Activated CD4-positive, alpha-beta T cell treated with anti-CD3 and anti-CD28 coated beads, Interleukin-2, amount 10 ng/mL, durations not matched to agents 7 days and 5 days (primary cell): ENCODE data around the gene COL18A1. TPM values are rescaled to one million over a fixed set of nuclear protein-coding genes. Genes with fewer than 3 reads are reported as not detected.
"Not testable (repeated sequence)": the region's sequence is repeated elsewhere in the genome, so short reads cannot be mapped to it uniquely, and the experiment has no call there.

Source experiments
- CTCF ChIA-PET: fragments of 350-600 bp; sonication (Branson Sonifier 250); formaldehyde crosslinking; loops from one replicate; lab custom pipeline; 2021; ENCODE audit warnings: antibody characterized with exemption; lab: Charles Lee
- POLR2A ChIA-PET: fragments of 350-600 bp; sonication (Branson Sonifier 250); formaldehyde crosslinking; loops from one replicate; lab custom pipeline; 2021; ENCODE audit warnings: antibody characterized with exemption; lab: Charles Lee
- DNase-seq: peaks from one replicate; pipeline ENCODE4 v3.0.0-alpha.2; 2020
- H3K27ac Mint-ChIP-seq: one replicate; pipeline ENCODE4 v1.8.0; 2021; ENCODE audit warnings: mild to moderate bottlenecking, moderate library complexity, mixed read lengths
- H3K27me3 Mint-ChIP-seq: one replicate; pipeline ENCODE4 v1.8.0; 2021; ENCODE audit warnings: mixed read lengths
- H3K36me3 Mint-ChIP-seq: one replicate; pipeline ENCODE4 v1.8.0; 2021; ENCODE audit warnings: low read depth, mixed read lengths
- H3K4me1 Mint-ChIP-seq: one replicate; pipeline ENCODE4 v1.8.0; 2021; ENCODE audit warnings: mixed read lengths
- H3K4me3 Mint-ChIP-seq: one replicate; pipeline ENCODE4 v1.8.0; 2021; ENCODE audit warnings: mild to moderate bottlenecking, moderate library complexity, mixed read lengths
- H3K9me3 Mint-ChIP-seq: one replicate; pipeline ENCODE4 v1.8.0; 2021; ENCODE audit warnings: mixed read lengths
- microRNA-seq: library from miRNA; unstranded; fragments of <30 nt; microRNA quantifications from one replicate; pipeline ENCODE4 v1.2.0, GENCODE V29; 2021; ENCODE audit warnings: borderline microRNAs expressed, borderline replicate concordance
- total RNA-seq, 2 experiments: library from RNA; stranded (reverse); gene quantifications; one replicate each; pipeline ENCODE4 v1.2.3, GENCODE V29; 2021

Gene COL18A1
- total RNA-seq, 2 experiments from 2014 or later, result 2.8 to 3.1 TPM

- H3K36me3 Mint-ChIP-seq, DNase-seq, H3K4me1 Mint-ChIP-seq, H3K4me3 Mint-ChIP-seq, H3K9me3 Mint-ChIP-seq, H3K27ac Mint-ChIP-seq, POLR2A ChIA-PET, CTCF ChIA-PET: not testable (repeated sequence)
- H3K27me3 Mint-ChIP-seq, result peaks cover 27% of the 10 kb centered on the region
These were observed 156.3 kb downstream of the COL18A1 start for GRCh38 chr21:45561241-45561640.

GRCh38 chr21:45562402-45562801, 157.4 kb downstream of the COL18A1 start:
- DNase-seq, result no peak
- no peak overlapping the region for H3K27ac Mint-ChIP-seq
- POLR2A ChIA-PET, result no interaction called here
- H3K9me3 Mint-ChIP-seq, result no peaks in the 10 kb centered on the region
- H3K4me1 Mint-ChIP-seq, result no peaks in the 10 kb centered on the region
- no peaks in the 10 kb centered on the region for H3K36me3 Mint-ChIP-seq
- CTCF ChIA-PET, result no interaction called here
- H3K27me3 Mint-ChIP-seq, result peaks cover 33% of the 10 kb centered on the region
- H3K4me3 Mint-ChIP-seq, result no peak overlapping the region

GRCh38 chr21:45562965-45563364, 158.0 kb downstream of the COL18A1 start:
- DNase-seq, result no peak
- Mint-ChIP-seq H3K9me3 (no peaks in the 10 kb centered on the region), H3K36me3 (no peaks in the 10 kb centered on the region), H3K4me1 (no peaks in the 10 kb centered on the region), H3K4me3 (no peak overlapping the region), H3K27me3 (peaks cover 37% of the 10 kb centered on the region), H3K27ac (no peak overlapping the region)
- ChIA-PET CTCF (no interaction called here), POLR2A (no interaction called here)

Small RNA genes lying within 50 kb of the gene (microRNA-seq; reads per million reads assigned to microRNA genes)
- gene MIR6815, result not detected

Other genes with a start within 250 kb of the COL18A1 start
- gene POFUT2, start 117.3 kb upstream of the COL18A1 start, total RNA-seq, result 10 to 100 TPM; 19.0 to 19.6 TPM
- 10 to 100 TPM; 43.8 to 46.8 TPM for gene SLC19A1, start 137.3 kb downstream of the COL18A1 start, total RNA-seq
- gene PCBP3, start 238.6 kb downstream of the COL18A1 start, total RNA-seq, result 1 to 10 TPM; 4.8 to 5.8 TPM